Measurements from ENCODE around the gene STUB1. TPM values are rescaled to one million over a fixed set of nuclear protein-coding genes. Genes with fewer than 3 reads are reported as not detected.
A peak's percentile ranks its signal among the peaks of the same experiment; 100 is the strongest.
"Not testable (repeated sequence)": the region's sequence is repeated elsewhere in the genome, so short reads cannot be mapped to it uniquely, and the experiment has no call there.

STUB1 gene
- total RNA-seq, 2 donors from 2014 or later = 73.3 to 79.7 TPM

GRCh38 chr16:704552-705380 lies 24.6 kb downstream of the STUB1 start:
- DNase-seq (ENCODE audit: low spot score) = no peak
- intact Hi-C loops (cut with DNase I) = loop anchor here in 1 of 2 donors (1.0 kb wide), 1 partner anchor 298 kb away; no protein-coding TSS in a partner anchor

GRCh38 chr16:705431-706188 lies 25.4 kb downstream of the STUB1 start, which contains the start of gene FBXL16:
FBXL16 (minus strand) TSS chr16:705801; CDS start chr16:697405, 8,396 bp downstream.
- DNase-seq (ENCODE audit: low spot score) = no peak
- intact Hi-C loops (cut with DNase I) = no loop called here

- intact Hi-C loops (cut with DNase I) = no loop called here
- no peak for DNase-seq (ENCODE audit: low spot score)
These were observed 26.2 kb downstream of the STUB1 start for GRCh38 chr16:706189-707061.

GRCh38 chr16:707062-707538 lies 26.9 kb downstream of the STUB1 start:
- intact Hi-C loops (cut with DNase I) = no loop called here

GRCh38 chr16:708019-708418 lies 27.8 kb downstream of the STUB1 start:
- intact Hi-C loops (cut with DNase I) = no loop called here

More at GRCh38 chr16:707062-707538, 26.9 kb downstream of the STUB1 start:
- no peak for DNase-seq (ENCODE audit: low spot score)

GRCh38 chr16:708959-709358 lies 28.7 kb downstream of the STUB1 start:
- no peak for DNase-seq (ENCODE audit: low spot score)
- intact Hi-C loops (cut with DNase I) = no loop called here

More at GRCh38 chr16:708019-708418, 27.8 kb downstream of the STUB1 start:
- DNase-seq (ENCODE audit: low spot score) = no peak

GRCh38 chr16:709566-710499 lies 29.6 kb downstream of the STUB1 start:
- intact Hi-C loops (cut with DNase I) = loop anchor here (5.0 kb wide), 2 partner anchors 77 to 342 kb away; partner anchors contain the start of genes CHTF18 (in 2 of the 2) and RPUSD1 (in 2 of the 2)

GRCh38 chr16:710500-711075 lies 30.4 kb downstream of the STUB1 start:
- intact Hi-C loops (cut with DNase I) = loop anchor here (5.0 kb wide), 2 partner anchors 77 to 342 kb away; partner anchors contain the start of genes CHTF18 (in 2 of the 2) and RPUSD1 (in 2 of the 2)
- DNase-seq (ENCODE audit: low spot score) = no peak

More at GRCh38 chr16:709566-710499, 29.6 kb downstream of the STUB1 start:
- no peak for DNase-seq (ENCODE audit: low spot score)

- intact Hi-C loops (cut with DNase I) = loop anchor here (5.0 kb wide), 2 partner anchors 76 to 341 kb away; partner anchors contain the start of genes CHTF18 (in 2 of the 2) and RPUSD1 (in 2 of the 2)
- no peak for DNase-seq (ENCODE audit: low spot score)
These were observed 30.9 kb downstream of the STUB1 start for GRCh38 chr16:711084-711483.

- intact Hi-C loops (cut with DNase I) = loop anchor here (5.0 kb wide), 2 partner anchors 76 to 341 kb away; partner anchors contain the start of genes CHTF18 (in 2 of the 2) and RPUSD1 (in 2 of the 2)
- peak; percentile 94 for DNase-seq (ENCODE audit: low spot score)
These were observed 31.5 kb downstream of the STUB1 start for GRCh38 chr16:711548-712320.

GRCh38 chr16:712740-713250 lies 32.6 kb downstream of the STUB1 start:
- intact Hi-C loops (cut with DNase I) = loop anchor here (5.0 kb wide), 2 partner anchors 75 to 340 kb away; partner anchors contain the start of genes CHTF18 (in 2 of the 2) and RPUSD1 (in 2 of the 2)
- not testable (repeated sequence) for DNase-seq (ENCODE audit: low spot score)

GRCh38 chr16:714079-714478 lies 33.9 kb downstream of the STUB1 start:
- intact Hi-C loops (cut with DNase I) = loop anchor here (5.0 kb wide), 2 partner anchors 73 to 338 kb away; partner anchors contain the start of genes CHTF18 (in 2 of the 2) and RPUSD1 (in 2 of the 2)

GRCh38 chr16:714558-715476 lies 34.6 kb downstream of the STUB1 start, which contains the start of gene METRN:
METRN (plus strand) TSS chr16:715118; CDS start chr16:715290, 172 bp downstream.
- intact Hi-C loops (cut with DNase I) = loop anchor here (5.0 kb wide), 2 partner anchors 72 to 337 kb away; partner anchors contain the start of genes CHTF18 (in 2 of the 2) and RPUSD1 (in 2 of the 2)

More at GRCh38 chr16:714079-714478, 33.9 kb downstream of the STUB1 start:
- DNase-seq (ENCODE audit: low spot score) = no peak

GRCh38 chr16:715477-716199 lies 35.4 kb downstream of the STUB1 start:
- intact Hi-C loops (cut with DNase I) = no loop called here
- DNase-seq (ENCODE audit: low spot score) = no peak

More at GRCh38 chr16:714558-715476, 34.6 kb downstream of the STUB1 start, which contains the start of gene METRN:
- peak; percentile 96 for DNase-seq (ENCODE audit: low spot score)
